Midbrain (tissue), 1 donor: ENCODE data around the gene SLC26A4.

Source experiments
- DNase-seq: peaks from one replicate; lab custom pipeline; 2025; lab: John Stamatoyannopoulos, UW

The SLC26A4 gene

DNA sequence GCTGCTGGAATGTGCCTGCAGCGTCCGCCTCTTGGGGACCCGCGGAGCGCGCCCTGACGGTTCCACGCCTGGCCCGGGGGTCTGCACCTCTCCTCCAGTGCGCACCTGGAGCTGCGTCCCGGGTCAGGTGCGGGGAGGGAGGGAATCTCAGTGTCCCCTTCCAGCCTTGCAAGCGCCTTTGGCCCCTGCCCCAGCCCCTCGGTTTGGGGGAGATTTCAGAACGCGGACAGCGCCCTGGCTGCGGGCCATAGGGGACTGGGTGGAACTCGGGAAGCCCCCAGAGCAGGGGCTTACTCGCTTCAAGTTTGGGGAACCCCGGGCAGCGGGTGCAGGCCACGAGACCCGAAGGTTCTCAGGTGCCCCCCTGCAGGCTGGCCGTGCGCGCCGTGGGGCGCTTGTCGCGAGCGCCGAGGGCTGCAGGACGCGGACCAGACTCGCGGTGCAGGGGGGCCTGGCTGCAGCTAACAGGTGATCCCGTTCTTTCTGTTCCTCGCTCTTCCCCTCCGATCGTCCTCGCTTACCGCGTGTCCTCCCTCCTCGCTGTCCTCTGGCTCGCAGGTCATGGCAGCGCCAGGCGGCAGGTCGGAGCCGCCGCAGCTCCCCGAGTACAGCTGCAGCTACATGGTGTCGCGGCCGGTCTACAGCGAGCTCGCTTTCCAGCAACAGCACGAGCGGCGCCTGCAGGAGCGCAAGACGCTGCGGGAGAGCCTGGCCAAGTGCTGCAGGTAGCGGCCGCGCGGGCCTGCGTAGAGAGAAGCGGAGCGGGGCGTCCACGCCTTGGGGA is 645 bp downstream of the SLC26A4 start:
- DNase-seq = no peak

DNA sequence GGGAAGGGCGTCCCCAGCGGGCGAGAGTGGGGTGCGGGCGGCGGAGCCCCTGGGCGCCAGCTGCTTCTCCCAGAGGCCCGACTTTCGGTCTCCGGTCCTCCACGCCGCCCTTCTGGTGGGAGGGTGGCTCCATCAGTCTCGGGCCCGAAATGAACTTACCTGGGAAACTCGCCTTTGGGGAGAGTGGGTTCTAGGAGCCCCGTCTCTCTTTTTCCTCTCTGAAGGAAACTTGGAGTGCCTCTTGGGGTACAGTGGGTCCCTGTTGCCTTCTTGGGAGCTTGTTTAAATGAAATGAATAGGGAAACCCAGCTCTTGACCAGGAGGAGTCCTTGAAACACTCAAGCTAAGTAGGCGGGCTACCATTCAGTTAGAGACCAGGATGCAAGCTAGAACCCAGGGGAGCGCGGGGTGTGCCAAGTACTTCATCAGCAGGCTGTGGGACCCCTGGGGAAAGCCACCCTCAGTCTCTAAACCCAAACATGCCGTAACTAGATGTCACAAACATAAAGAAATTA is 1.3 kb downstream of the SLC26A4 start:
- DNase-seq = no peak

DNA sequence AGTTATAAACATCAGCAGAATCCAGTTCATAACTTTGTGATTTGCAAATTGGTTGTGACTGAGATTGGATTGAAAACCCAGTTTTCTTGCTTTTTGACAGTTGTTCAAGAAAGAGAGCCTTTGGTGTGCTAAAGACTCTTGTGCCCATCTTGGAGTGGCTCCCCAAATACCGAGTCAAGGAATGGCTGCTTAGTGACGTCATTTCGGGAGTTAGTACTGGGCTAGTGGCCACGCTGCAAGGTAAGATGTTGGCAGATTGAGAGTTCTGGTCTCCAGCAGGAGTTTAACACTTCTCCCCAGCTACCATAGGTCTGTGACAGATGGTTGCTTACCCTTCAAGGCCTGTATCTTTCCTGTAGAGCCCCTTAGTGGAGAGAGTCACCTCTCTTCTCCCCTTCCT is 2.6 kb downstream of the SLC26A4 start:
- DNase-seq = no peak

DNA sequence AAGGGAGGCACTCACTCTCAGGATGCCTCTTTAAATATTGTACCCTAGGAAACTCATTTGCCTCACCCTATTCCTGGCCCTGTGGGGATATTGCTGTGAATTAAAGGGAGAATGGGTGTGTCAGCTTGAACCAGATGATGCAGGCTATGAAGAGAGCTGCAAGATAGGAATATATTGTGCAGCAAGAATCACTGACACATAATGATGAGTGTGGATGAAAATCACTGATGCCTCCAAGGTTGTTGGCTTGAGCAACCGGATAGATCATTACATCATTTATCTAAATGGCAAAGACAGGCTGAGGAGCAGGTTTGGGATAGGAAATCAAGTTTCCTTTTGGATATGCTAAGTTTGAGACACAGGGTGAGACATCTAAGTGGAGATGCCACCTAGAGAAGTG is 6.2 kb downstream of the SLC26A4 start:
- no peak for DNase-seq

- no peak for DNase-seq
These were observed 6.7 kb downstream of the SLC26A4 start for GRCh38 chr7:107667341-107667740.

- no peak for DNase-seq
These were observed 7.7 kb downstream of the SLC26A4 start for GRCh38 chr7:107668296-107668695.

DNA sequence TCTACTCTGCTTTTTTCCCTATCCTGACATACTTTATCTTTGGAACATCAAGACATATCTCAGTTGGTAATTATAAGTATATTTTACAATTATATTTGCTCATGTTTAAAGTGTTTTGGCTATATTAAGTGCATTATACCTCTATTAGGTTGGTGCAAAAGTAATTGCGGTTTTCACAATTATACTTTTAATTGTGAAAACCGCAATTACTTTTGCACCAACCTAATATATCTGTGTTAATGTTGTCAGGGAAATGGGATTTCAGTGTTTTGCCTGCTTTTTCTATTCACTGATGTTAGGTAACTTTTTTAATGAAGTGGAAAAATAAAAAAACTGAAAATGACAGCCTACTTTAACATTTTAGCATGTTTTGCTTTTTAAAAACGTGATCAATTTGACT is 11.6 kb downstream of the SLC26A4 start:
- DNase-seq = no peak

DNA sequence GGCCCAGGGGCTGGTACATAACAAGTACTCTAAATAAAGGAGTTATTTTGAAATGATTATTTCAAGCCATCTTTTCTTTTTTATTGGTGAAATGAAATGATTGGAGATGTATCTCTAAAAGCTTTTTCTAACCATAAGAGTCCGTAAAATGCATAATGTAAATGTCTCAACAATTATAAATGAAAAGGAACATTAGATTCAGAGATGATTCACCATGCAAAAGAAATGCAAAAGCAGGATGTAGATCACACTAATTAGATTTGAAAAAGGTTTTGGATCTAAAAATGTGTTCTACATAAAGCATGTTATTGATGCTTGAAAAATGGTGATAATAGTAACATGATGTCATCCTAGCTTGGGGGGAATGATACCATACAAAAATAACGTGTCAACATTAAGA is 15.6 kb downstream of the SLC26A4 start:
- DNase-seq = no peak

GRCh38 chr7:107678110-107678753 is 17.6 kb downstream of the SLC26A4 start:
- no peak for DNase-seq

DNA sequence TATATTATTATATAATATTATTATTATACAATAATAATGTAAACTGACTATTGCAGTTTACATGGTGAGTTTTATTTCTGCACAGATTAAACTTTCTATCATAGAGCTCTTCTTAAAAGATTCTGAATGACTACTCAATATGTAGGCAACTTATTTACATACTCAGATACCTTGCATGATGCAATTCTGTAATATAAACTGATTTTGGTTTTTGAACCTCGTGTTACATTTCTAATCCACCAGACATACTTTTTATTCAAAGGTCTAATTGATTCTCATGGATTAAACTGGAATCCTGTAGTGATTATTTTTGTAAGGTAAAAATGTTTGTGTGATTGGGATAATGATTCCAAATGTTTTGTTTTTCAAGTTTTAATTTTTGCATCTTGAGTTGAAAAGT is 19.9 kb downstream of the SLC26A4 start:
- no peak for DNase-seq

DNA sequence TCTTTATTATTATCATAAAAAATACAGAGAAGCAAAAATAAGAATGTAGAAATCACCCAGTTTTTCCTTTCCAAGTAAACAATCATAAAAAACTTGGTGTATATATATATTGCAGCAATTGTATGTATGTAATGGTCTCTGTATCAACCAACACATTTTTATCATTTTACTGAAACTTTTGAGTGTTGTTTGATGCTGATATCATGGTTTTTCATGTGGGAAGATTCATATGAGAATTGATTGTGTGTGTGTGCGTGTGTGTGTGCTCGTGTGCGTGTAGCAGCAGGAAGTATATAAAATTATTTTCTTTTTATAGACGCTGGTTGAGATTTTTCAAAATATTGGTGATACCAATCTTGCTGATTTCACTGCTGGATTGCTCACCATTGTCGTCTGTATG is 22.3 kb downstream of the SLC26A4 start:
- no peak for DNase-seq

- DNase-seq = no peak
These were observed 23.7 kb downstream of the SLC26A4 start for GRCh38 chr7:107684287-107684686.

GRCh38 chr7:107684947-107685463 is 24.4 kb downstream of the SLC26A4 start:
- no peak for DNase-seq

GRCh38 chr7:107686816-107687387 is 26.3 kb downstream of the SLC26A4 start:
- no peak for DNase-seq

DNA sequence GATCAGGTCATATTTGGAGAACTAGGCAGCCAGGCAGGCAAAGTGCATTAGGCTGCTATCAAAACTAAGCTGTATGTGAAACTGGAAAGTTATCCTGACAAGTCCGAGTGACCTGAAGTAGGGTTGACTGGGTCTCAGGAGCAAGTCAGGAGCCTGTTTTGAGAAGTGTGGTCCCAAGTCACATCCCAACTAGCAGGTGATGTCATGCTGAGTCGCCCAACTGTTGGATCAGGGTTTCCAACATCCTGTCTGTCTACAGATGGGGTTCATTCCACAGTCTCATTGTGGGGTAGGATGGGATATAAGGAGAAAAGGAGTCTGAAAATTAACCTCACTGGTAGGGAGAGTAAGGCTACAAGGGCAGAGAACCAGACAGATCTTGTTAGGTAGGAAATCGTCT is 27.0 kb downstream of the SLC26A4 start:
- DNase-seq = no peak

GRCh38 chr7:107689553-107689952 is 28.9 kb downstream of the SLC26A4 start:
- DNase-seq = no peak

GRCh38 chr7:107690084-107690483 is 29.5 kb downstream of the SLC26A4 start:
- no peak for DNase-seq

GRCh38 chr7:107690611-107691010 is 30.0 kb downstream of the SLC26A4 start:
- no peak for DNase-seq

GRCh38 chr7:107691716-107692115 is 31.1 kb downstream of the SLC26A4 start:
- no peak for DNase-seq

- no peak for DNase-seq
These were observed 31.9 kb downstream of the SLC26A4 start for GRCh38 chr7:107692501-107692900.

- no peak for DNase-seq
These were observed 32.8 kb downstream of the SLC26A4 start for GRCh38 chr7:107693396-107693795.

- peak; percentile 28 for DNase-seq
These were observed 33.8 kb downstream of the SLC26A4 start for GRCh38 chr7:107694386-107694785.
